Hepatocyte (in vitro differentiated cells): ENCODE data around the gene PIWIL1.

Experiments used
- EZH2phosphoT487 ChIP-seq: fragments of 200-600 bp; sonication (generic); IDR thresholded peaks from one replicate; pipeline ENCODE4 v1.6.1; 2018; ENCODE audit warnings: antibody characterized with exemption, mild to moderate bottlenecking, low read depth, moderate library complexity; ENCODE audit not compliant: unreplicated experiment, severe bottlenecking
- TF ChIP-seq, protein P1 (sequence below): fragments of 200-600 bp; sonication (generic); IDR thresholded peaks from 2 replicates; pipeline ENCODE4 v1.5.1; 2016; ENCODE audit warnings: antibody characterized with exemption, mild to moderate bottlenecking; ENCODE audit not compliant: poor library complexity

DNA sequence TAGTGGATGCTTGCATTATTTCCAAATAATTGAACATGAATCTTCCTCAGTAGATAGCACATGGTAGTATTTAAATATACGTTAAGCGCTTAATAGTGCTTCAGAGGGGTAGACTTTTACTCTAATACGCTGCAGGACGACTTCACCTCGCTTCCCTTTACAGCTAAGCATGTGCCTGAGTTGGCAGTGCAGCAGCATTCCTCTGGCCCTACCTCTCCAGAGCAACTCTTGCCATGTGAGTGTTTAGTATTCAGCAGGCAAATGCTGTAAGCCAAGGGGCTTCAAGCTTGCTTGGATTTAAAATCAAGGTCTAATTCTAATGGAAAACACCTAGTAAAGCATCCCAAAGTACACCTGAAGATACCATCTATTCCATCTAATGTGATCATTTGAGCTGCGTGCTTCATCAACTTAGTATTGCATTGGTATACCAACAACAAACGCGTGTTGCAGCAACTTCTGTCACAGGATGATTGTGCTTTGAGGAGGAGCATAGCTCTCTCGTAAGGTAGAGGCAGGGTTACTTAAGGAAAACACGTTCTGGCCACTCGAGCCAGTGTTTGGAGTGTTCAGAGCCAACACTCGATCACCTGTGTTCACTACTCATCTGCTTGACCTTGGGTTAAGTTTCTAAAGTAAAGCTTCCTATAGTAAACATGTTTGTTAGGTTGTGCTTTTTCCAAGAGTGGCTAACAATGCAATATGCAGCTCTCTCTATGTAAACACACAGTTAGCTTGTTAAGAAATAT lies 60.6 kb downstream of the PIWIL1 start:
- TF ChIP-seq, protein P1, sequence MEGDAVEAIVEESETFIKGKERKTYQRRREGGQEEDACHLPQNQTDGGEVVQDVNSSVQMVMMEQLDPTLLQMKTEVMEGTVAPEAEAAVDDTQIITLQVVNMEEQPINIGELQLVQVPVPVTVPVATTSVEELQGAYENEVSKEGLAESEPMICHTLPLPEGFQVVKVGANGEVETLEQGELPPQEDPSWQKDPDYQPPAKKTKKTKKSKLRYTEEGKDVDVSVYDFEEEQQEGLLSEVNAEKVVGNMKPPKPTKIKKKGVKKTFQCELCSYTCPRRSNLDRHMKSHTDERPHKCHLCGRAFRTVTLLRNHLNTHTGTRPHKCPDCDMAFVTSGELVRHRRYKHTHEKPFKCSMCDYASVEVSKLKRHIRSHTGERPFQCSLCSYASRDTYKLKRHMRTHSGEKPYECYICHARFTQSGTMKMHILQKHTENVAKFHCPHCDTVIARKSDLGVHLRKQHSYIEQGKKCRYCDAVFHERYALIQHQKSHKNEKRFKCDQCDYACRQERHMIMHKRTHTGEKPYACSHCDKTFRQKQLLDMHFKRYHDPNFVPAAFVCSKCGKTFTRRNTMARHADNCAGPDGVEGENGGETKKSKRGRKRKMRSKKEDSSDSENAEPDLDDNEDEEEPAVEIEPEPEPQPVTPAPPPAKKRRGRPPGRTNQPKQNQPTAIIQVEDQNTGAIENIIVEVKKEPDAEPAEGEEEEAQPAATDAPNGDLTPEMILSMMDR = no peak
- TF ChIP-seq EZH2phosphoT487 = no peak
